Measurements from ENCODE around the gene KCNJ12. TPM values are rescaled to one million over a fixed set of nuclear protein-coding genes. Genes with fewer than 3 reads are reported as not detected.
"Not testable (repeated sequence)": the region's sequence is repeated elsewhere in the genome, so short reads cannot be mapped to it uniquely, and the experiment has no call there.

KCNJ12 gene
- total RNA-seq, 2 experiments from 2014 or later, result not detected

DNA sequence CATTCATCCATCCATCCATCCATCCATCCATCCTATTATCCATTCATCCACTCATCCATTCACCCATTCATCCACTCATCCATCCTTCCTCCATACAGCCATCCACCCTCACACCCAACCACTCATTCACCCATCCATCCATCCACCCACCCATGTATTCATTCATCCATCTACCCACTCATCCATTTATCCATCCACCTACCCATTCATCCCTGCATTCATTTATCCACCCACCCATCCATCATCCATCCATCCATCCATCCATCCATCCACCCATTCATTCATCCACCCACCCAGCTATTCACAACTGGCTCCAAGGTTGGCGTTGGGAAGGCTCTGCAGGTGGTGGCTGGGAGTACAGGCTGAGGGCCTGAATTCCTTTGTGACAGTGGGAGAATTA is 31.6 kb downstream of the KCNJ12 start:
- H3K36me3 Mint-ChIP-seq, POLR2A ChIA-PET: not testable (repeated sequence)

DNA sequence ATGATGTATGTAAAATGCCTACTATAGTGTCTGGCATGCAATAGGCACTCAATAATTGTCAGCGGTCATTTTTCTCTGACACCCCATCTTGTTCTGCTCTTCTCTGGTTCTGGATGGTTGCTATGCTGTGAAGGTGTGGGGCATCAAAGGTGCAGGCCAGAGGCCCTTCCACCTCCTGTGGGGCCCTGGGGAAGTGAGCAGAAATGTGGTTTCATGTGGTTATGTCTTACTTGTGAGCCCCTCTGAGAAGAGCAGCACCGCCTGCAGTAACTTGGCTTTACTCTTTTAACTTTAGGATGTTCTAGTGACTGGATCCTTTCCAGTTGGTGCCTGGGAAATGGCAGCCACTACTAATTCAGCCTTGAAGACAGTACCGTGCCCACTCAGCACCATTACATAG is 32.1 kb downstream of the KCNJ12 start:
- H3K36me3 Mint-ChIP-seq; POLR2A ChIA-PET; H3K9me3 Mint-ChIP-seq; H3K27ac Mint-ChIP-seq; ATAC-seq (ENCODE audit: low read depth); H3K27me3 Mint-ChIP-seq; DNase-seq; H3K4me1 Mint-ChIP-seq; H3K4me3 Mint-ChIP-seq: not testable (repeated sequence)

More for the DNA sequence above, 31.6 kb downstream of the KCNJ12 start:
- ATAC-seq (ENCODE audit: low read depth); H3K4me1 Mint-ChIP-seq; H3K4me3 Mint-ChIP-seq; H3K27ac Mint-ChIP-seq; H3K9me3 Mint-ChIP-seq; H3K27me3 Mint-ChIP-seq; DNase-seq: not testable (repeated sequence)

- DNase-seq; H3K36me3 Mint-ChIP-seq; H3K27me3 Mint-ChIP-seq; POLR2A ChIA-PET; H3K4me1 Mint-ChIP-seq; H3K4me3 Mint-ChIP-seq; H3K9me3 Mint-ChIP-seq; ATAC-seq (ENCODE audit: low read depth); H3K27ac Mint-ChIP-seq: not testable (repeated sequence)
Observed at GRCh38 chr17:21408766-21409300, 32.7 kb downstream of the KCNJ12 start.

DNA sequence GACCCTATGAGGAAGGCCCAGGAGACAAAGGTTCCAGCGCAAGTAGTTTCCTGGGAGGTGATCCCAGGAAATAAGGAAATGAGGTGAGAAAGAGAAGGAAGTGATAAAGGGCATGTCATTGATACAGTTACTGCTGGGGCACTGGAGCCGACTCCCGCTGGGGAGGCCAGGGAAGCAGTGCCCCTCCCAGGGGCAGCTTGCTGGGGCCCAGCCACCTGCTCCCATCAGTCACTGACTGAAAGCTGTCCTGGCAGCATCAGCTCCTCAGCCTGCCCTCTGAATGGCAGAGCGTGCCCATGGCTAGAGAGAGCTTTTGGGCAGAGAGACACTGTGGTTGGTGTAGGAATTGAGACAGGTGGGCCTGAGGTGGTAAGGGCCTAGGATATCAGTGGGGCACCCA is 33.2 kb downstream of the KCNJ12 start:
- ATAC-seq (ENCODE audit: low read depth); H3K4me1 Mint-ChIP-seq; DNase-seq; H3K4me3 Mint-ChIP-seq; H3K9me3 Mint-ChIP-seq; H3K36me3 Mint-ChIP-seq; H3K27ac Mint-ChIP-seq; H3K27me3 Mint-ChIP-seq; POLR2A ChIA-PET: not testable (repeated sequence)

GRCh38 chr17:21409971-21410370 is 33.8 kb downstream of the KCNJ12 start:
- H3K4me3 Mint-ChIP-seq; H3K27me3 Mint-ChIP-seq; POLR2A ChIA-PET; ATAC-seq (ENCODE audit: low read depth); H3K36me3 Mint-ChIP-seq; H3K4me1 Mint-ChIP-seq; H3K27ac Mint-ChIP-seq; DNase-seq; H3K9me3 Mint-ChIP-seq: not testable (repeated sequence)

DNA sequence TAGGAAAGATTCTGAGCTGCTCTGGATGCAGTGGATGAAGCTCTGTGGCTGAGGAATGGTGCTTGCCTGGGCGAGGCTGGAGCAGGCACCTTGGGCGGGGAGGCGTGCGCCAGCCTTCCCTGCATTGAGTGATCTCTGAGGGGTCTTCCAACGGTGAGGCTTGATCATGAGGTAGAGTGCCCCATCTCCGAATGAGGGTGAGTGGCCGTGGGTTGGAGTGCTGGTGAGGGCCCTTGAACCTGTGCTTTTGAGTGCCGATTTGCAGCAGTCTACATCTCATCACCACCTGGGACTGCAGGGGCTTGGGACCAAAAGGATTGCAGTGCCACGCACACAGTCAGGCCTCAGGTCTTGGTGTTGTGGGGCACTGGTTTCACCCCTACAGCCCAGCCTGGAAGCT is 34.2 kb downstream of the KCNJ12 start:
- POLR2A ChIA-PET; ATAC-seq (ENCODE audit: low read depth); H3K27me3 Mint-ChIP-seq; H3K9me3 Mint-ChIP-seq; H3K4me1 Mint-ChIP-seq; H3K36me3 Mint-ChIP-seq; DNase-seq; H3K27ac Mint-ChIP-seq; H3K4me3 Mint-ChIP-seq: not testable (repeated sequence)

DNA sequence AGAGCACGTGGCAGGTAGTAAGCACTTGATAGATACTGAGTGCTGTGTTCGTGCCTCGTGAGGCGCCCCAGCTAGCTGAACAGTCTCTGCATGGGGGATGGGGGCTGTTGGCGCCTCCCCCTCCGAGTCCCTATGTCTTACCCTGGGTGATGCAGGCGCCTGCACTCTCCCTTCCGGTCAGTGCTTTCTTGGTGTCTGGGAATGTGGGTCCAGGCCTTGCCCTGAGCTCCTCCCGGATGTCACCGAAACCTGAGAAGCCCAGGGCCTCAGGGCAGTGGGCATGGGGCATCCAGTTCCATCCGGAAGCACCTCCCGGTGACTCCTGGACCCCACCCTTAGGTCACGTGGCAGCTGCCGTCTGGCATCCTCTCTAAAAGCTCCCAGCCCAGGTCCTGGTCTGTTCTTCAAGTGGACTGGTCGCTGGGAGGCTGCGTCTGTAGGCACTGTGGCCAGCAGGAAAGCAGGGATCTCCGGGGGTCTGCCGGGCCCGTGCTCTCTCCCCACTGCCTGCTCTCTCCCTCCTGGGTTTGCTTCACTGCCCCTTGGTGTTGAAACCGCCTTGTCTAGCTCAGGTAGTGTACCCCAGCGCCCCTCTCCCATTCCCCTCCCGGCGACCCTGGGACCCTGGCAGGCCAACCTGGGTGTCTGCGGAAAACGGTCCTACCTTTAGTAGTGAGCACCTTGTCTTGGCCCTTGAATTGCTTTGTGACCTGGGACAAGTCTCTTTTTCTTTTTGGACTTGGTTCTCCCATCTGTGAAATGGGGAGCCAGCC is 34.9 kb downstream of the KCNJ12 start:
- POLR2A ChIA-PET, result not testable (repeated sequence)

GRCh38 chr17:21411679-21412205 is 35.6 kb downstream of the KCNJ12 start:
- DNase-seq; H3K9me3 Mint-ChIP-seq; H3K4me3 Mint-ChIP-seq; H3K36me3 Mint-ChIP-seq; H3K4me1 Mint-ChIP-seq; POLR2A ChIA-PET; H3K27me3 Mint-ChIP-seq; H3K27ac Mint-ChIP-seq; ATAC-seq (ENCODE audit: low read depth): not testable (repeated sequence)

More for the DNA sequence above, 34.9 kb downstream of the KCNJ12 start:
- not testable (repeated sequence) for H3K27ac Mint-ChIP-seq; H3K4me3 Mint-ChIP-seq; DNase-seq; H3K36me3 Mint-ChIP-seq; H3K4me1 Mint-ChIP-seq; H3K27me3 Mint-ChIP-seq; ATAC-seq (ENCODE audit: low read depth); H3K9me3 Mint-ChIP-seq

DNA sequence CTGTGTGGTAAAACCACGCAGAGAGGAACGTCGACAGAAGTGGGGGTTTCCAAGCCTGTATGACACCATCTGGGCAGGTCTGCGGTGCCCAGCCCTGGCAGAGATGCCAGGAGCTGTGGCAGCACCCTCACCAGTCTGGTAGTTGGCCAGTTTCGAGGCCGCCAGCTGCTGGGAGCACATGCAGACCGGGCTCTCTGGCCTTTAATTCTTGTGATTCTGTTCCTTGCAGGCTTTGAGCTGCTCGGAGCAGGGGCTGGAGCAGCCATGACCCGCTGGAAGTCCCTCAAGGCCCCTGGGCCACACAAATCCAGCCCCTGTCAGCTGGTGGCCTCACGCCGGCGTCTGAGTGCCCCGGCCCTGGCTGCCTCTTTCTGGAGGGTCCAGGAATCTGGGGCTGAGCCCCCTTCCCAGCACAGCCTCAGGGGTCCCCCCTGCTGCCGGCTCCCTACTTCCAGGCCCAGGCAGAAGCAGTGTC is 36.1 kb downstream of the KCNJ12 start:
- not testable (repeated sequence) for H3K27ac Mint-ChIP-seq

DNA sequence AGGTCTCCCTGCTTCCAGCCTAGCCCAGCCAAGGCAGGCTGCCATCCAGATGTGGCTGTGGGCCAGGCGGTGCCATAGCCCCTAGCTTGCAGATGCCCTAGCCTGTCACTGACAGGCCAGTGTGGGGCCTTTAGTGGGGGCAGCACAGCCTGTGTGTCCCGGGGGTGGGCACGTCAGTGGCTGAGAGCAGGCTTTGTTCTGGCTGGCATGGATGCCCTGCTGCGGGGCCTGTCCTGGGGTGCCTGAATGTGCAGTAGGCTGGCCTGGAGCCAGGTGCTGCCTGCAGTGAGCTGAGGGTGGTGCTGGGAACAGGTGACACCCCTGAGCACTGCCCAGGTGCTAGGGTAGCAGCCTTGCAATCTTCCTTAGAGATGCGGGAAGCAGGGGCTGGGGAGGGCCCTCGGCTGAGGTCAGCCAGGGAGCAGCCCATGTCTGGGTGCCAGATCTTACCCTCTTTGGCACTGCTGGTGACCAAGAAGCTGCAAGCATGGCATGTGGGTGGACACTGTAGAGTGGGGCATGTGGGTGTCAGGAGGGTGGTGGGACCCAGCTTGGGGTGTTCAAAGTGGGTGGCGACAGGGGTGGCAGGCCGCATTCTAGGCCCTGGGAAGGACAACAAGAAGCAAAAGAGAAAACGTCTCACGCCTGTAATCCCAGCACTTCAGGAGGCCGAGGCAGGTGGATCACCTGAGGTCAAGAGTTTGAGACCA is 37.6 kb downstream of the KCNJ12 start:
- H3K36me3 Mint-ChIP-seq; DNase-seq; H3K4me1 Mint-ChIP-seq; POLR2A ChIA-PET; ATAC-seq (ENCODE audit: low read depth); H3K9me3 Mint-ChIP-seq; H3K4me3 Mint-ChIP-seq; H3K27ac Mint-ChIP-seq; H3K27me3 Mint-ChIP-seq: not testable (repeated sequence)

More for the DNA sequence above, 36.1 kb downstream of the KCNJ12 start:
- ATAC-seq (ENCODE audit: low read depth); H3K4me1 Mint-ChIP-seq; H3K27me3 Mint-ChIP-seq; H3K4me3 Mint-ChIP-seq; POLR2A ChIA-PET; H3K36me3 Mint-ChIP-seq; DNase-seq; H3K9me3 Mint-ChIP-seq: not testable (repeated sequence)

DNA sequence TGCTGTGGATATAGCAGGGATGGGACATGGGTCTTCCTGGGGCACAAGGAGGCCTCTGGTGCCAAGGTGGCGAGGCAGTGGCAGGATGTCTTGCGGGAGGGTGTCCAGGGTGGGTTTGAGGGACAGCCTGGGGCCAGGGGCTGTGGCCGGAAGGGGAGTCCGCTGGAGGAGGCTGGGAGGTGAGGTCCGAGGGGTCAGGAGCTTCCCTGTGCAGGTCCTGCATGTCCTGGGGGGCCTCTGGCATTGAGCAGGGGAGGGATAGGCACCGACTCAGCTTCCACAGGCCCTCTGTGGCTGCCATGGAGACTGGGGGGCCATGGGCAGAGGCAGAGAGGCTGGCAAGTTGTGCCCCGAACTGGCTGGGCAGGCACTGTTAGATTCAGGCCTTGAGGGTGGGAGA is 38.5 kb downstream of the KCNJ12 start:
- H3K27ac Mint-ChIP-seq; ATAC-seq (ENCODE audit: low read depth); H3K27me3 Mint-ChIP-seq; H3K4me3 Mint-ChIP-seq; H3K4me1 Mint-ChIP-seq; POLR2A ChIA-PET; H3K36me3 Mint-ChIP-seq; H3K9me3 Mint-ChIP-seq; DNase-seq: not testable (repeated sequence)

- DNase-seq, result peak; percentile 19
- H3K4me1 Mint-ChIP-seq; H3K9me3 Mint-ChIP-seq; H3K27me3 Mint-ChIP-seq; H3K27ac Mint-ChIP-seq; H3K4me3 Mint-ChIP-seq; H3K36me3 Mint-ChIP-seq; ATAC-seq (ENCODE audit: low read depth); POLR2A ChIA-PET: not testable (repeated sequence)
Observed at GRCh38 chr17:21415166-21415990, 39.2 kb downstream of the KCNJ12 start.

DNA sequence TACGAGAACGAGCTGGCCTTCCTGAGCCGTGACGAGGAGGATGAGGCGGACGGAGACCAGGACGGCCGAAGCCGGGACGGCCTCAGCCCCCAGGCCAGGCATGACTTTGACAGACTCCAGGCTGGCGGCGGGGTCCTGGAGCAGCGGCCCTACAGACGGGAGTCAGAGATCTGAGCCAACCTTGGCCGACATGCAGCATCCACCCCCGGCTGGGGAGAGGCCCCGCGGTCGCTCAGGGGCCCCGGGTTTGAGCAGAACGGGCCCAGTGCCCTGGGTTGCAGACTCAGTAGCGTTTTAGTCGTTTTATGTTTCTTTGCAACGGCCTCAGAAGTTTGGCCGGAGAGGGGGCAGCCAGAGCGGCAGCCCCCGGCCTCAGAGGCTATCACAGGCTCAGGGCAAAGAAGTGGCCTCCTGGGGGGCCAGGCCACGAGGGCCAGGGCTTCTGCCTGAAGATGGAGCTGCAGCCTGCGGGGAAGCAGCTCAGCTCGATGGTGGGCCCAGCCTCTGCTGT is 40.4 kb downstream of the KCNJ12 start:
- not testable (repeated sequence) for H3K27me3 Mint-ChIP-seq

More for the DNA sequence above, 40.4 kb downstream of the KCNJ12 start:
- H3K4me1 Mint-ChIP-seq; POLR2A ChIA-PET; ATAC-seq (ENCODE audit: low read depth); H3K27ac Mint-ChIP-seq; H3K9me3 Mint-ChIP-seq; H3K36me3 Mint-ChIP-seq; H3K4me3 Mint-ChIP-seq; DNase-seq: not testable (repeated sequence)

All from activated naive CD8-positive, alpha-beta T cell treated with anti-CD3 and anti-CD28 coated beads, Interleukin-2, amount 10 ng/mL, durations not matched to agents 7 days and 5 days (primary cell).